PC-9 (cell line): ENCODE measurements around the gene LZTFL1. TPM values are rescaled to one million over a fixed set of nuclear protein-coding genes. Genes with fewer than 3 reads are reported as not detected.

Experiments
- BruUV-seq: library from RNA; stranded (reverse); fragments of 400-500 nt; replicated peaks from 2 replicates; lab custom pipeline; 2021; lab: Mats Ljungman, UMichigan
- CTCF ChIA-PET: fragments of 300-600 bp; sonication (Branson Sonifier 250); formaldehyde crosslinking; loops from one replicate; lab custom pipeline; 2022; ENCODE audit warnings: antibody characterized with exemption; lab: Charles Lee
- POLR2A ChIA-PET: fragments of 300-600 bp; sonication (Branson Sonifier 250); formaldehyde crosslinking; loops from one replicate; lab custom pipeline; 2022; ENCODE audit warnings: antibody characterized with exemption; ENCODE audit not compliant: unreplicated experiment; lab: Charles Lee
- DNase-seq, 2 experiments: peaks; one replicate each; pipeline versions ENCODE4 v3.0.0 to v3.0.0-alpha.2; 2015 to 2022; ENCODE audit warnings: mixed read lengths in 1 of 2
- H2AFZ ChIP-seq: fragments of 200-600 bp; sonication (generic); 2 replicates; pipeline ENCODE4 v1.8.1; 2017; ENCODE audit warnings: antibody characterized with exemption
- H3F3A ChIP-seq: fragments of 200-600 bp; sonication (generic); 2 replicates; pipeline ENCODE4 v1.8.1; 2017; ENCODE audit warnings: antibody characterized with exemption, mild to moderate bottlenecking, low read depth; ENCODE audit not compliant: insufficient read depth
- H3K27ac ChIP-seq: fragments of 200-600 bp; sonication (generic); 2 replicates; pipeline ENCODE4 v1.6.1; 2016; ENCODE audit warnings: mixed run types
- H3K27me3 ChIP-seq: fragments of 200-600 bp; sonication (generic); 2 replicates; pipeline ENCODE4 v1.6.1; 2016; ENCODE audit warnings: low read depth, mixed run types; ENCODE audit not compliant: insufficient read depth
- H3K36me3 ChIP-seq: fragments of 200-600 bp; sonication (generic); 2 replicates; pipeline ENCODE4 v1.6.1; 2016; ENCODE audit warnings: low read depth, mixed run types
- H3K4me1 ChIP-seq: fragments of 200-600 bp; sonication (generic); replicated peaks from 2 replicates; pipeline ENCODE4 v1.6.1; 2016; ENCODE audit warnings: mixed run types; ENCODE audit not compliant: insufficient read depth
- H3K4me2 ChIP-seq: fragments of 200-600 bp; sonication (generic); 2 replicates; pipeline ENCODE4 v1.6.1; 2017; ENCODE audit warnings: mixed run types
- H3K4me3 ChIP-seq: fragments of 200-600 bp; sonication (generic); 2 replicates; pipeline ENCODE4 v1.6.1; 2016; ENCODE audit warnings: mixed run types
- H3K79me2 ChIP-seq: fragments of 200-600 bp; sonication (generic); 2 replicates; pipeline ENCODE4 v1.6.1; 2017; ENCODE audit warnings: low read depth, mixed run types
- H3K9me2 ChIP-seq: fragments of 200-600 bp; sonication (generic); 2 replicates; pipeline ENCODE4 v1.8.1; 2017; ENCODE audit warnings: mild to moderate bottlenecking; ENCODE audit not compliant: insufficient read depth
- H3K9me3 ChIP-seq: fragments of 200-600 bp; sonication (generic); 2 replicates; pipeline ENCODE4 v1.8.1; 2016; ENCODE audit warnings: low read depth; ENCODE audit not compliant: insufficient read depth
- H4K20me1 ChIP-seq: fragments of 200-600 bp; sonication (generic); 2 replicates; pipeline ENCODE4 v1.8.1; 2017; ENCODE audit not compliant: insufficient read depth
- EZH2 ChIP-seq: fragments of 200-600 bp; sonication (generic); IDR thresholded peaks from 2 replicates; pipeline ENCODE4 v1.8.0; 2017; ENCODE audit warnings: antibody characterized with exemption, low read depth
- intact Hi-C: fragments of 100-400 bp; cut with micrococcal nuclease; formaldehyde crosslinking; loops from one replicate; pipeline ENCODE4 v1.10.0; 2022; ENCODE audit not compliant: unreplicated experiment
- total RNA-seq: library from RNA; stranded (reverse); gene quantifications from 2 replicates; pipeline ENCODE4 v1.2.3, GENCODE V29; 2021
- TF ChIP-seq, protein P1 (sequence below): fragments of 200-600 bp; sonication (generic); conservative IDR thresholded peaks from 2 replicates; pipeline ENCODE4 v1.6.1; 2017; ENCODE audit warnings: mixed run types, antibody characterized with exemption, mild to moderate bottlenecking, moderate library complexity

LZTFL1 gene
- total RNA-seq, 1 experiment from 2014 or later: 39.2 TPM

DNA sequence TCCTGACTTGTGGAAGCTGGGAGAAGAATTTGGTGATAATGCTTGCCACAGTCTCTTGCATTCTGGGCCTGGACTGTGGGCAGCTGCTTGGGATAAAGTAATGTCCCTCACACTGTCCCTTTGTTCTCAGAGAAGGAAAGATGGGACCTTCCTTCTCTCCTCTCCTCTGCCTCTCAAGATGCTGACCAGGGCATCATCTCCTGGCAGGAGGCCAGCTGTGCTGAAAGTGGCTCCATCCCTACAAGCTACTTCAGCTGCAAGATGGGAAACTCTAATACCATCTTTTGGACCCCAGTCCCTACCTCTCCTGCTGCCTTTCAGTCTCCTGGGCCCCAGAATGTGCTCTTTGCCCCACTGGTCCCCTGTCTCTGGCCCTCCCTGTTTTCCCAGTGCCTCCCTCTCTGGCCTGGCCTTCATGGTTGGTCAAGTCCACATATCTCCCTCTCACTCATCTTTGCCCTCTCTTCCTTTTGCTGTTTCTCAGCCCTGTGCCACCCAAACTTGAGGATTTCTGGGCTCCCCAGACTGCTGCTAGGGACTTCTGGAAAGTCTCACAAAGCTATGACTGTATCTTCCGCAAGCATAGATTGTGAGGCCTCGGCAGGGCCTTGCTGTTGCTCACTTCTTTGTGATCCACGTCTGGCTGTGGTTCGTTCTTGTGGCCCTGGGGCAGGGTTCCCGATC is 38.5 kb downstream of the LZTFL1 start:
- Histone ChIP-seq H3K4me1 (no peaks in the 10 kb centered on the region), H3K4me2 (no peak overlapping the region), H3K27ac (no peak overlapping the region), H3K4me3 (no peak overlapping the region), H4K20me1 (no peaks in the 10 kb centered on the region), H3K9me2 (no peaks in the 10 kb centered on the region), H3K9me3 (peaks cover 6% of the 10 kb centered on the region; the same call in 1 of the 2 replicates), H3F3A (no peaks in the 10 kb centered on the region), H3K36me3 (no peaks in the 10 kb centered on the region), H3K79me2 (no peaks in the 10 kb centered on the region), H3K27me3 (no peaks in the 10 kb centered on the region), H2AFZ (no peak overlapping the region)
- POLR2A ChIA-PET: no interaction called here
- intact Hi-C loops: no loop called here
- no TSS peak for BruUV-seq
- TF ChIP-seq, protein P1, sequence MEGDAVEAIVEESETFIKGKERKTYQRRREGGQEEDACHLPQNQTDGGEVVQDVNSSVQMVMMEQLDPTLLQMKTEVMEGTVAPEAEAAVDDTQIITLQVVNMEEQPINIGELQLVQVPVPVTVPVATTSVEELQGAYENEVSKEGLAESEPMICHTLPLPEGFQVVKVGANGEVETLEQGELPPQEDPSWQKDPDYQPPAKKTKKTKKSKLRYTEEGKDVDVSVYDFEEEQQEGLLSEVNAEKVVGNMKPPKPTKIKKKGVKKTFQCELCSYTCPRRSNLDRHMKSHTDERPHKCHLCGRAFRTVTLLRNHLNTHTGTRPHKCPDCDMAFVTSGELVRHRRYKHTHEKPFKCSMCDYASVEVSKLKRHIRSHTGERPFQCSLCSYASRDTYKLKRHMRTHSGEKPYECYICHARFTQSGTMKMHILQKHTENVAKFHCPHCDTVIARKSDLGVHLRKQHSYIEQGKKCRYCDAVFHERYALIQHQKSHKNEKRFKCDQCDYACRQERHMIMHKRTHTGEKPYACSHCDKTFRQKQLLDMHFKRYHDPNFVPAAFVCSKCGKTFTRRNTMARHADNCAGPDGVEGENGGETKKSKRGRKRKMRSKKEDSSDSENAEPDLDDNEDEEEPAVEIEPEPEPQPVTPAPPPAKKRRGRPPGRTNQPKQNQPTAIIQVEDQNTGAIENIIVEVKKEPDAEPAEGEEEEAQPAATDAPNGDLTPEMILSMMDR: no peak
- no peak for TF ChIP-seq EZH2
- CTCF ChIA-PET: no interaction called here
- DNase-seq: no peak

DNA sequence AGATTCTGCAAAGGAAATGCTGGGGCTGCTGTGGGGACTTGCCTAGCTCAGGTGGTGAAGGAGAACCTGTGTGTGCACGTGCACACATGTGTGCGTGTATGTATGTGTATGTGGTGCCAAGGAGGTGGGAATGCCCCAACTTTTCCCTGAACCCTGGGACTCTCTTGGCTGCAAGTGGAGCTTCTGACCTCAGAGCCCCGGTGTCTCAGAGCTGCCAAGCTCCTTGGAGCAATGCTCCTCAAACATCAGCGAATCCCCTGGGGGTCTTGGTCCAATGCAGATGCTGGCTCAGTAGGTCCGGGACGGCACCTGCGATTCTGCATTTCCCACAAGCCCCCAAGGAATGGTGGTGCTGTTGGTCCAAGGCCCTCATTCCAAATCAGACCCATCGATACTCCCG is 39.8 kb downstream of the LZTFL1 start:
- ChIA-PET POLR2A (no interaction called here), CTCF (no interaction called here)
- H3K4me1 ChIP-seq: no peaks in the 10 kb centered on the region
- BruUV-seq: no TSS peak
- no peaks in the 10 kb centered on the region for H3K27me3 ChIP-seq
- no peak overlapping the region for H2AFZ ChIP-seq
- H3K36me3 ChIP-seq: no peaks in the 10 kb centered on the region
- no peak for DNase-seq
- TF ChIP-seq EZH2: no peak
- TF ChIP-seq, protein P1: no peak
- intact Hi-C loops: no loop called here
- no peaks in the 10 kb centered on the region for H3F3A ChIP-seq
- H3K27ac ChIP-seq: no peak overlapping the region
- no peaks in the 10 kb centered on the region for H3K79me2 ChIP-seq
- H4K20me1 ChIP-seq: no peaks in the 10 kb centered on the region
- no peaks in the 10 kb centered on the region for H3K9me2 ChIP-seq
- H3K4me2 ChIP-seq: no peak overlapping the region
- peaks cover 6% of the 10 kb centered on the region; the same call in 1 of the 2 replicates for H3K9me3 ChIP-seq
- H3K4me3 ChIP-seq: no peak overlapping the region

DNA sequence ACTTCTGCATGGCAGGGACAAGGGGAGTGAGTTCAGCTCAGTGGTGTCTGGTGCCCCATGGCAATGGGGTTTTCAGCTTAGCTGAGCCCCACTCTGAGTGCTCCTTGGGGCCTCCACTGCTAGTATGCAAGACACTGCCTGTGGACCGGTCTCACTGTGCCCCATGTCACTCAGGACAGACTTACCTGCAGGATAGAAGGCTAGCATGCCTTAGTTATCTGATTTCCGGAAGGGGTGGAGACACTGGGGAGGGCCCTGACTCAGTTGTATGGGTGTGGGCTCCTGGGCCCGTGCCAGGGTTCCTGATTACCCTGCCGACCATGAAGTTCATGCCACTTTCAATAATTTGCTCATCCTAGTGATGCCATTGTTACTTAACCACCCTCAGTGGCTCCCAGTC is 41.3 kb downstream of the LZTFL1 start:
- Histone ChIP-seq H3K9me3 (peaks cover 6% of the 10 kb centered on the region; the same call in 1 of the 2 replicates), H3K27ac (no peak overlapping the region), H3K4me1 (no peaks in the 10 kb centered on the region), H3F3A (no peaks in the 10 kb centered on the region), H2AFZ (no peak overlapping the region), H4K20me1 (no peaks in the 10 kb centered on the region), H3K27me3 (no peaks in the 10 kb centered on the region), H3K9me2 (no peaks in the 10 kb centered on the region), H3K4me3 (no peak overlapping the region), H3K36me3 (no peaks in the 10 kb centered on the region), H3K79me2 (no peaks in the 10 kb centered on the region), H3K4me2 (no peak overlapping the region)
- CTCF ChIA-PET: no interaction called here
- TF ChIP-seq, protein P1: no peak
- no peak for TF ChIP-seq EZH2
- intact Hi-C loops: no loop called here
- DNase-seq: peak in 1 of 2 experiments; percentile 19
- POLR2A ChIA-PET: no interaction called here
- BruUV-seq: no TSS peak
